Motor neuron (in vitro differentiated cells): Measurements from ENCODE around the gene BEST3. TPM values are rescaled to one million over a fixed set of nuclear protein-coding genes. Genes with fewer than 3 reads are reported as not detected.
"Not testable (repeated sequence)": the region's sequence is repeated elsewhere in the genome, so short reads cannot be mapped to it uniquely, and the experiment has no call there.

Experiments used
- ATAC-seq, 8 experiments: fragments of 200-7000 bp; cut with Tn5 transposase; replicated peaks in 6 of 8; 2 replicates each; pipeline ENCODE4 v1.8.0; 2021; ENCODE audit warnings: mild to moderate bottlenecking in 8 of 8, moderate library complexity in 8 of 8
- H3K27ac ChIP-seq, 2 donors: fragments of 250-450 bp; sonication (Bioruptor Pico); 2 replicates each; pipeline ENCODE4 v1.9.0; 2021; ENCODE audit warnings: antibody characterized with exemption in 2 of 2, mild to moderate bottlenecking in 2 of 2, moderate library complexity in 1 of 2
- H3K4me1 ChIP-seq, 2 donors: fragments of 250-450 bp; sonication (Bioruptor Pico); replicated peaks in 1 of 2; 2 replicates each; pipeline ENCODE4 v1.6.1; 2021; ENCODE audit warnings: antibody characterized with exemption in 2 of 2, mild to moderate bottlenecking in 2 of 2, moderate library complexity in 1 of 2
- H3K4me3 ChIP-seq, 5 donors: fragments of 250-450 bp; sonication (Bioruptor Pico); 2 replicates each; pipeline ENCODE4 v1.9.0; 2021; ENCODE audit warnings: antibody characterized with exemption in 5 of 5, mild to moderate bottlenecking in 5 of 5, moderate library complexity in 4 of 5
- WGBS, 10 experiments: fragments of 450-650 bp; shearing (Covaris generic); methylation state at CpG; one replicate each; pipeline ENCODE4 v1.0.0; 2022; 5-methylcytosine and 5-hydroxymethylcytosine counted together
- in situ Hi-C, 9 experiments: fragments of 400-800 bp; cut with MboI; loops; one replicate each; pipeline ENCODE4 v1.15.0; 2021; ENCODE audit warnings: low sequenced_read_pairs in 9 of 9, low pct_unique_long_range_greater_than_20kb in 2 of 9; ENCODE audit not compliant: unreplicated experiment in 9 of 9
- total RNA-seq, 8 experiments: library from RNA; unstranded; fragments of 300-600 nt; gene quantifications; 2 replicates each; pipeline versions ENCODE4 v1.2.3 to v1.2.4, GENCODE V29; 2022

The BEST3 gene
- total RNA-seq, 8 experiments from 2014 or later = 0.07 to 1.7 (median 0.35) TPM; not detected in 2

GRCh38 chr12:69630191-69630590 is 68.9 kb downstream of the BEST3 start:
- Histone ChIP-seq H3K4me3 (no peak overlapping the region), H3K4me1 (no peaks in the 10 kb centered on the region), H3K27ac (no peak overlapping the region)
- in situ Hi-C loops = no loop called here
- no peak for ATAC-seq
- WGBS, 10 experiments = 47 to 88% (median 71%) methylated on average over 1 to 3 of the region's 6 CpGs; no CpG with 5 or more reads in 1 of the 10 experiments

DNA sequence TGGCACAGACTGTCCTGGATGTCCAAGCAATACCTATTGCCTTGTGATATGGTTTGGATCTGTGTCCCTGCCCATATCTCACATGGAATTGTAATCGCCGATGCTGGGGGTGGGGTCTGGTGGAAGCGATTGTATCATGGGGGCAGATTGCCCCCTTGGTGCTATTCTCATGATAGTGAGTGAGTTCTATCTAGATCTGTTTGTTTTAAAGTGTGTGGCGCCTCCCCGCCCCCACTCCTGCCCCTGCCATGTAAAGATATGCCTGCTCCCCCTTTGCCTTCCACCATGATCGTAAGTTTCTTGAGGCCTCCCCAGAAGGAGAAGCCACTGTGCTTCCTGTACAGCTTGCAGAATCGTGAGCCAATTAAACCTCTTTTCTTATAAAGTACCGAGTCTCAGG is 71.6 kb downstream of the BEST3 start:
- 0 to 83% (median 60%) methylated on average over 1 to 5 of the region's 8 CpGs; no CpG with 5 or more reads in 3 of the 10 experiments for WGBS, 10 experiments
- Histone ChIP-seq H3K4me3 (no peak overlapping the region), H3K4me1 (no peaks in the 10 kb centered on the region), H3K27ac (no peak overlapping the region)
- ATAC-seq = no peak
- in situ Hi-C loops = no loop called here

DNA sequence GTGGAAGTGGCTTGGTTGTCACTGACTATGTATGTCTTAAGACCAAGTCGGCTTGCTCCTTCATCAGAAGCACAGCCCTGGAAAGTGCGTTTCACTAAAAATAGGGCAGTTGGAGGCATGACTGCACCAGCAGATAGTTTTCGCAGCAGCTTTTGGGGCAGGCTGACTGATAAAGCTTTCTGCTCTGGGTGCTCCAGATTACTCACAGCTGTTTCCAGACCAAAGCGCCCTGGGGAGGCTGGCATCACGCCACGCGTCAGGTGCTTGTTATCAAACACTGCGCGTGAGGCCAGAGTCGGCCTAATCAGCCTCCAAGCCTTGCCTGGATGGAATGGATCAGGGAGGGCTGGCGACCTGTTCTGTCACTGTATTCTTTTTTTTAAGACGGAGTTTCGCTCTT is 75.1 kb downstream of the BEST3 start:
- no peak for ATAC-seq
- in situ Hi-C loops = no loop called here
- WGBS, 10 experiments = 67 to 100% (median 92%) methylated on average over 1 to 11 of the region's 13 CpGs; no CpG with 5 or more reads in 3 of the 10 experiments
- no peak overlapping the region for H3K27ac ChIP-seq
- H3K4me1 ChIP-seq = no peaks in the 10 kb centered on the region
- no peak overlapping the region for H3K4me3 ChIP-seq

DNA sequence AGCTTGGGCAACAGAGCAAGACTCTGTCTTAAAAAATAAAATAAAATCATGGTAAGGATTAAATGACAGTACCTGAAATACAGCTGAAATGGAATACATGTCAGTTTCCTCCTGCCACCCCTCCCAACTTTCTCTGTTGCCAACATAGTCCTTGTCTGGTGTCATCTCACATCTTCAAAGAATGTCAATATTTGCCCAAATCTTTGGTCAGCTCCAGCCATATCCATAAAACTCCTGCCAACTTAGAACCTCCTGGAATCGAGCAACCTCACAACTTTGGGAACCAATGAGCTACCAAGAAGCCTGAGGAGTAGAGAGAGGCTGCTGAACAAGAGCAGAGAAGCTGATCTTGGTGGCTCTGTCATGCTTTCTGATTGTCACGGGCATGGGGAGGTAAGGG is 77.6 kb downstream of the BEST3 start:
- H3K27ac ChIP-seq = no peak overlapping the region
- WGBS, 10 experiments = 8 to 86% (median 67%) methylated on average over 1 to 2 of the region's 2 CpGs; no CpG with 5 or more reads in 4 of the 10 experiments
- no peaks in the 10 kb centered on the region for H3K4me1 ChIP-seq
- no peak for ATAC-seq
- in situ Hi-C loops = no loop called here
- no peak overlapping the region for H3K4me3 ChIP-seq

- 36 to 100% (median 83%) methylated on average over 2 of the region's 2 CpGs; no CpG with 5 or more reads in 6 of the 10 experiments for WGBS, 10 experiments
- ATAC-seq = no peak
- in situ Hi-C loops = no loop called here
Measured at GRCh38 chr12:69620921-69621320, 78.2 kb downstream of the BEST3 start.

DNA sequence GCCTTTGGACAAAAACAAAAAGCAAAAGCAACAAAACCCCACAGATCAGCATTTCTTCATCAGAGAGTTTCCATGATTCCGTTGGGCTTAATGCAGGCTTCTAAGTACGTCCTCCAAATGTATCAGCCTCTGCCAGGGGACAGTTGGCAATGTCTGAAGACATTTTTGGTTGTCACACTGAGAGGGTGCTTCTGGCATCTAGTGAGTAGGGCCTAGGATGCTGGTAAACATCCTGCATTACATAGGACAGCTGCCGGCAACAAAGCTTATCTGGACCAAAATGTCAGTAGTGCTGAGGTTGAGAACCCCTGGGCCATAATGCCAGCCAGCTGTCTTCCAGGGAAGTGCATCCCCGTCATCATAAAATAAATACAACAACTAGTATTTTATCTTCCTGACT is 79.0 kb downstream of the BEST3 start:
- H3K4me1 ChIP-seq = no peaks in the 10 kb centered on the region
- ATAC-seq = no peak
- 25 to 89% (median 61%) methylated on average over 1 to 4 of the region's 4 CpGs; no CpG with 5 or more reads in 2 of the 10 experiments for WGBS, 10 experiments
- H3K4me3 ChIP-seq = no peak overlapping the region
- no peak overlapping the region for H3K27ac ChIP-seq
- in situ Hi-C loops = no loop called here

More at GRCh38 chr12:69620921-69621320, 78.2 kb downstream of the BEST3 start:
- Histone ChIP-seq H3K4me3 (no peak overlapping the region), H3K4me1 (no peaks in the 10 kb centered on the region), H3K27ac (no peak overlapping the region)

GRCh38 chr12:69619050-69619449 is 80.1 kb downstream of the BEST3 start:
- no peak overlapping the region for H3K27ac ChIP-seq
- WGBS, 10 experiments = 0 to 96% (median 60%) methylated on average over 1 to 6 of the region's 6 CpGs; no CpG with 5 or more reads in 1 of the 10 experiments
- ATAC-seq = no peak
- H3K4me1 ChIP-seq = no peaks in the 10 kb centered on the region
- H3K4me3 ChIP-seq = no peak overlapping the region
- in situ Hi-C loops = no loop called here

- in situ Hi-C loops = no loop called here
- Histone ChIP-seq H3K27ac (no peak overlapping the region), H3K4me1 (no peaks in the 10 kb centered on the region), H3K4me3 (no peak overlapping the region)
- WGBS, 10 experiments = 10 to 100% (median 82%) methylated on average over 1 to 10 of the region's 14 CpGs; no CpG with 5 or more reads in 2 of the 10 experiments
- no peak for ATAC-seq
Measured at GRCh38 chr12:69616025-69616424, 83.1 kb downstream of the BEST3 start.

DNA sequence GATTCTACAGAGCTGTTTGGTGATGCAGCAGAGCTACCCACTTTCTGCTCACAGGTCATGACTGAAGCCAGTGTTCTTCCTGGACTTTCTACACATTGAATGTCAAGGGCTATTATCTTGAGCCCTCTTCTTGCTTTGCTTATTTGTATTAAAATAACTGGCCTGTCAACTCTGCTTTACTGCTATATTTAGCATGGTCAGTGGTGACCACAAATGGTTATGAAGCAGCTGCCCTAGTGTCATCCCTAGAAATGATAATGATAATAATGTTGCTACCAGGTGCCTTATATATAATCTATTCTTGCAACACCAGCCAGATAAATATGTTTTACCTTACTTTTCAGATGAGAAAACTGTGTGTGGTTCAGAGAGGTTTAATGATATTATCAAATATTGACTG is 85.8 kb downstream of the BEST3 start:
- in situ Hi-C loops = no loop called here
- no peak overlapping the region for H3K27ac ChIP-seq
- no peak overlapping the region for H3K4me3 ChIP-seq
- ATAC-seq = no peak
- no peaks in the 10 kb centered on the region for H3K4me1 ChIP-seq

GRCh38 chr12:69610729-69611128 is 88.4 kb downstream of the BEST3 start, which contains the start of gene LRRC10:
Gene LRRC10, minus strand, starts transcription at chr12:69610907. Its CDS starts 69 bp downstream, at chr12:69610838.
- H3K4me1 ChIP-seq = no peaks in the 10 kb centered on the region
- H3K27ac ChIP-seq = no peak within 1 kb of the TSS
- 74 to 100% (median 91%) methylated on average over 1 to 7 of the region's 11 CpGs; no CpG with 5 or more reads in 4 of the 10 experiments for WGBS, 10 experiments
- in situ Hi-C loops = no loop called here
- no peak within 1 kb of the TSS for H3K4me3 ChIP-seq
- no peak for ATAC-seq

GRCh38 chr12:69610126-69610525 is 89.0 kb downstream of the BEST3 start:
- in situ Hi-C loops = no loop called here
- H3K4me3 ChIP-seq = no peak overlapping the region
- H3K27ac ChIP-seq = no peak overlapping the region
- no peak for ATAC-seq
- H3K4me1 ChIP-seq = no peaks in the 10 kb centered on the region
- 80 to 100% (median 92%) methylated on average over 2 to 8 of the region's 15 CpGs; no CpG with 5 or more reads in 4 of the 10 experiments for WGBS, 10 experiments

DNA sequence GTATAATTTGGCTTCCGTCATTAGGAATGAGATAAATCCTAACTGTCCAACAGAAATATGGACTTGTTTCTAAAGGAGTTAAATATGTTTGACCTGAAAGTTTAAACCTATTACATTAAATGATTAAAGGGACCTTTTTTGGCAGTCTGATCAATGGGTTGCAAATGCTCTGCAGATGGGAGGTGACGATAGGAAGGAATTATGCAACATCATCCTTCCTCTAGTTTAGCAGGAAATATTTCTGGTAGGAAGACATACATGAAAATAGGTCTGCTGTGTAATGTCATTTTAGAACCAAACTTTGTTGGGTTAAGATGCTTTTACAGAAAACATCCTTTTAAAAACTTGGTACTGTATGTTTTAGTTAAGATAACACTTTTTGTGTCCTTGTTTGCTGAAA is 91.0 kb downstream of the BEST3 start:
- no peak overlapping the region for H3K27ac ChIP-seq
- peak in 1 of 8 experiments; percentile 36 for ATAC-seq
- in situ Hi-C loops = no loop called here
- no peaks in the 10 kb centered on the region for H3K4me1 ChIP-seq
- 29 to 92% (median 75%) methylated on average over 2 of the region's 2 CpGs; no CpG with 5 or more reads in 1 of the 10 experiments for WGBS, 10 experiments
- H3K4me3 ChIP-seq = no peak overlapping the region

DNA sequence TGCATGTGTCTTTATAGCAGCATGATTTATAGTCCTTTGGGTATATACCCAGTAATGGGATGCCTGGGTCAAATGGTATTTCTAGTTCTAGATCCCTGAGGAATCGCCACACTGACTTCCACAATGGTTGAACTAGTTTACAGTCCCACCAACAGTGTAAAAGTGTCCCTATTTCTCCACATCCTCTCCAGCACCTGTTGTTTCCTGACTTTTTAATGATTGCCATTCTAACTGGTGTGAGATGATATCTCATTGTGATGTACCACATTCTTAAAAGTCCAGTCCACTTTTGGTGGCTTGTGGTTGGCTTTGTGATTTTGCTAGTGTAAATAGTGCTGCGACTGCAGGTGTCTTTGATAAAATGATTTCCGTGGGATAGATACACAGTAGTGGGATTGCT is 94.8 kb downstream of the BEST3 start:
- in situ Hi-C loops, H3K4me3 ChIP-seq, H3K4me1 ChIP-seq, H3K27ac ChIP-seq, ATAC-seq: not testable (repeated sequence)
- 17 to 93% (median 70%) methylated on average over 1 to 2 of the region's 3 CpGs; no CpG with 5 or more reads in 6 of the 10 experiments for WGBS, 10 experiments
